GM19025 (cell line): ENCODE data around the gene ZBTB37.
"Not testable (repeated sequence)": the region's sequence is repeated elsewhere in the genome, so short reads cannot be mapped to it uniquely, and the experiment has no call there.

Experiments used
- ATAC-seq: cut with Tn5 transposase; IDR thresholded peaks from one replicate; pipeline ENCODE4 v1.9.1; 2021; ENCODE audit warnings: mild to moderate bottlenecking, low read depth, moderate library complexity; ENCODE audit not compliant: unreplicated experiment

The ZBTB37 gene

DNA sequence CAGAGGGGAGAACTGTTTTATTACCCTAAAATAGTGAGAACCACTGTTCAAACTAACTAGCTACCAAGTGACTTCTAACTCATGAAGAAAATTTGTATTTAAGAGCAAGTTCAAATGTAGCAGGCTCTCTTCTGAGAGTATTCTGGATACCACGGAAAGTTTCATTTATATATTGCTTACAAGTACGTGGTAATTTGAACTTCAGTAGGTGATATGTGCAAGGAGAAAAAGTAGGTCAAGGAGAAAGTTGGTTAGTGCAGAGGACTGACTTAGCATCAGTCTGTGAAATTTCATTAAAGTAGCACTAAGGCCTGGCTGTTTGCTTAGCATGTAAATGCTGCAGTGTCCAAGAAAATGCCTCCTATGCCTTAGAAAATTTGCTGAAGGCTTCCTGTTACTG is 32.2 kb downstream of the ZBTB37 start:
- ATAC-seq = no peak

- no peak for ATAC-seq
Observed at GRCh38 chr1:173900992-173901391, 32.8 kb downstream of the ZBTB37 start.

DNA sequence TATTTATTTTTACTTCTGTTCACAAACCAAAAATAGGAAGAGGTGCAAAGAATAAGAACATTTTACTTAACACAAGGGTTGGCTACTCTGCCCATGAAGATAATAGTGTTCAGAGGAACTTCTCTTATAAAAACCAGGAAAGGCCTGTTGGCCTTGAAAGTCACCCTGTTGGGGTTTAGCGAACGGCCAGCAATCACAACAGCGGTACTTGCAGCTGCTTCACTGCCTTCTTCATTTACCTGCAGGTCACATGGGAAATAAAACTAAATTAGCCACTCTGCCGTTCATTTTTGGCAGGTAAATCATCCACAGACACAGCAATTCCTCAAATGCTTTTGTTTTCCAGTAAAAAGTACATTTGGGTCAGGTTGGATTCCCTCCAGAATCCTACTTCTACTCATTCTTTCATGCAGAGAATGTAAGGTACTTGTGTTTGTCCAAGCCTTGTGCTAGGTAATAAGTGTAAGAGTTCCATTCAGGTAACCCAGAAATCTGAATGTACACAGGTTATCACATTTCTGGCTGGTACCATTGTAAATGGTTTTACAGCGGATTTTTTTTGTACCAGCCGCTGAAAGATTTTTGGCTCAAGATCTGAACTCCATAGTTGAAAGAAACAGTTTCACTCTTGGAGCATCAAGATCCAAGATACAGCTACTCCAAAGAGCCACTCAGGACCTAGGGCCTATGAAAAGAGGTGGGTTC is 35.8 kb downstream of the ZBTB37 start:
- ATAC-seq = no peak

GRCh38 chr1:173913111-173913510 is 44.9 kb downstream of the ZBTB37 start:
- ATAC-seq = no peak

GRCh38 chr1:173914366-173914871 is 46.2 kb downstream of the ZBTB37 start:
- ATAC-seq = no peak

DNA sequence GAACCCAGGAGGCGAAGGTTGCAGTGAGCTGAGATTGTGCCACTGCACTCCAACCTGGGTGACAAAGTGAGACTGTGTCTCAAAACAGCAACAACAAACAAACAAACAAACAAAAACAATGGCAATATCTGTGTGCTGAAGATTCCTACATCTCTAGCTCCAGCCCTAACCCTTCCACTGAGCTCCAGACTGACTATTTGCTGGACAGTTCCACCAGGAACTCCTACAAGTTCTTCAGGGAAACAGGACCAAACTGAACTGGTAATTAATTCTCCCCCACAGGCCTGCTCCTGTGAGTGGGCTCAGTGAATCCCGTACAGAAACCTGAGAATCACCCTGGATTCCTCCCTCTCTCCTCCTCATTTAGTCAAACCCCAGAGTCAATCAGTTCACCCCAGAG is 47.4 kb downstream of the ZBTB37 start:
- ATAC-seq = no peak

DNA sequence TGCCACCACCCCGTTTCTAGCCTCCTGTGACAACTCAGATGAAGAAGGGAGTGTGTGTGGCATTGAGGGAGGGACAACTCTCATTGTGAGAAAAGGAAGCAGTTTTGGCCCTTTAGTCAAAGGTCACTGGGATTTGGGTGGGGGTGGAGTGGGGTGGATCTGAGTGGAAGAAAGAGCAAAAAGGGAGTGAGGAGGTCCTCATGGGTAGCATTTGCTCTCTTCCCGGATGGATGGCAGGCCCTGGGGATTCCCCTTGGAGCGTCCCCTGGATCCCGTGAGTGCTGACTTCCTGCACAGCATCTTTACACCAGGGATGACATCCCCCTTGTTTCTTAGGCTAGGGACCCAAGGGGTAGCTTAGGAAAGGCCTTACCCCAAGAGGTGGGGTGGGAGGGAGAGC is 48.5 kb downstream of the ZBTB37 start:
- ATAC-seq = no peak

GRCh38 chr1:173917149-173917548 is 49.0 kb downstream of the ZBTB37 start, which contains the start of gene SERPINC1:
SERPINC1 (minus strand) TSS chr1:173917327; CDS start chr1:173917259, 68 bp downstream.
- ATAC-seq = no peak

GRCh38 chr1:173917635-173918493 is 49.7 kb downstream of the ZBTB37 start:
- no peak for ATAC-seq

GRCh38 chr1:173920861-173921260 is 52.7 kb downstream of the ZBTB37 start:
- ATAC-seq = no peak

- ATAC-seq = no peak
Observed at GRCh38 chr1:173925306-173926242, 57.4 kb downstream of the ZBTB37 start.

GRCh38 chr1:173930541-173930940 is 62.4 kb downstream of the ZBTB37 start:
- ATAC-seq = not testable (repeated sequence)

GRCh38 chr1:173934440-173934839 is 66.3 kb downstream of the ZBTB37 start:
- ATAC-seq = no peak

GRCh38 chr1:173937062-173937461 is 68.9 kb downstream of the ZBTB37 start:
- ATAC-seq = no peak

DNA sequence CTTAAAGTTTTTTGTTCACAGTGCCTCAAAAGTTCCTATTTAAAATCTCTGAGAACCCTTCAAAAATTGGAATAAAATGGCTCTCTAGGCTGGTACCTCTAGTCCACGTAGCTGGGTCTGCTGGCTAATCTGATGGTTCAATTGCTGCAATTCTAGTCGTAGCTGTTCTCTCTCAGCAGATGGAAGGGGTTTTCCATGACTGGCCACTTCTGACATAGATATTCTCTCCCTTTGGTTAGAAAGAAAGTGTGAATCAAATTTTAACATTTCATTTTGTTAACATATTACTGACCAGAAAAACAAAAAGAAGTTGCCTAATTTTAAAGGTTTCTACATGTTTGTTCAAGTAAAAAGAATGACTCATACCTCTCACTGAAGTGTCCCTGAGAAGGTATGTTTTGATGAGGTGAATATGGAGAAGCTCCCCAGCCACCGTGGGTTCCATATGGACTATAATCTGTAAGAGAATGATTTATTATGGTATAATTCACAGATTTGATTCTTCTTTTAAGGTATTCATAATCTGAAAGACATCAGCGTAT is 78.3 kb downstream of the ZBTB37 start:
- ATAC-seq = no peak

- no peak for ATAC-seq
Observed at GRCh38 chr1:173948594-173948993, 80.4 kb downstream of the ZBTB37 start.
